Stimulated activated CD4-positive, alpha-beta T cell treated with anti-CD3 and anti-CD28 coated beads, Interleukin-12 subunit alpha, Interleukin-12 subunit beta, amount 100 ng/mL, for 4 hours (primary cell): Measurements from ENCODE around the gene ISOC2.
A peak's percentile ranks its signal among the peaks of the same experiment; 100 is the strongest.
"Not testable (repeated sequence)": the region's sequence is repeated elsewhere in the genome, so short reads cannot be mapped to it uniquely, and the experiment has no call there.

ENCODE experiments used
- DNase-seq: peaks from one replicate; pipeline ENCODE4 v3.0.0-alpha.2; 2020

ISOC2 gene

DNA sequence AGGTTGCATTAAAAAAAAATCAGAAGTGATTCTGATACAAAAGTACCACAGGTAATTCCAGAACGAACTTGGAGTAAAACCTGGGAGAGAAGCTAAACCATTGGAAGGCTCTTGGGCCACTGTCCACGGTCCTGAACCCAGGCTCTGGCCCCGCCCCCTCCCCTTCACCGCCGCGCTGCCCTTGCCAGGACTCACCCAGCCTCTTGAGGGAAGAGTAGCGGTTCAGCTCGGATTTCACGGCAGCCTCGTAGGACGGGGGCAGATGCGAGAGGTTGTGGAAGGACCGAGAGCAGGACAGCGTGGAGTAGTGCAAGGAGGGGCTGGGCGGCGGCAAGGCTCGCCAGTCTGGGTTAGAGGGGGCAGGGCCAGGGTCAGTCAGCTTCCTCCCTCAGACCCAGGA, 24.0 kb downstream of the ISOC2 start:
- DNase-seq = no peak

DNA sequence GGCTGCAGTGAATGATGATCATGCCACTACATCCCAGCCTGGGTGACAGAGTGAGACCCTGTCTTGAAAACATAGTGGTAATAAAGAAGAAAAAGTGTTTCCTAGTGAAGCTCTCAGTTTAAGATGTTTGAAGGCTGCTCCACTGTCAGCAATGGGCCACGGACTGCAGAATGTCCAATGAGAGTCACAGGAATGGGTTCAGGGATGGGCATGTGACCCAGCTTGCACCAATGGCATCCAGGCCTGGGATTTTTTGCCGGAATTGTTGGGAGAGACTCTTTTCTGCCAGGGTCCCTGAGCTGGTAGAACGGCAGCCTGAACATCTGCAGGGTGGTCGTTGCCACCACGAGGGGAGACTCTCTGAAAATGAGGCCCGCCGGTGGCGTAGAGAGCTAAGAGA, 24.6 kb downstream of the ISOC2 start:
- DNase-seq = no peak

DNA sequence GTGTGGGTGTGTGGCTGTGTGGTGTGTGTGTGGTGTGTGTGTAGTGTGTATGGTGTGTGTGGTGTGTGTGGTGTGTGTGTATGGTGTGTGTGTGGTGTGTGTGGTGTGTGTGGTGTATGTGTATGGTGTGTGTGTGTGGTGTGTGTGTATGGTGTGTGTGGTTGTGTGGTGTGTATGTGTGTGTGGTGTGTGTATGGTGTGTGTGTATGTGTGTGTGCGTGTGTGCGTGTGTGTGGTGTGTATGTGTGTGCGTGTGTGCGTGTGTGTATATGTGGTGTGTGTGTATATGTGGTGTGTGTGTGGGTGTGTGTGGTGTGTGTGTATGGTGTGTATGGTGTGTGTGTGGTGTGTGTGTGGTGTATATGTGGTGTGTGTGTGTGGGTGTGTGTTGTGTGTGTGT, 26.4 kb downstream of the ISOC2 start:
- DNase-seq = no peak

DNA sequence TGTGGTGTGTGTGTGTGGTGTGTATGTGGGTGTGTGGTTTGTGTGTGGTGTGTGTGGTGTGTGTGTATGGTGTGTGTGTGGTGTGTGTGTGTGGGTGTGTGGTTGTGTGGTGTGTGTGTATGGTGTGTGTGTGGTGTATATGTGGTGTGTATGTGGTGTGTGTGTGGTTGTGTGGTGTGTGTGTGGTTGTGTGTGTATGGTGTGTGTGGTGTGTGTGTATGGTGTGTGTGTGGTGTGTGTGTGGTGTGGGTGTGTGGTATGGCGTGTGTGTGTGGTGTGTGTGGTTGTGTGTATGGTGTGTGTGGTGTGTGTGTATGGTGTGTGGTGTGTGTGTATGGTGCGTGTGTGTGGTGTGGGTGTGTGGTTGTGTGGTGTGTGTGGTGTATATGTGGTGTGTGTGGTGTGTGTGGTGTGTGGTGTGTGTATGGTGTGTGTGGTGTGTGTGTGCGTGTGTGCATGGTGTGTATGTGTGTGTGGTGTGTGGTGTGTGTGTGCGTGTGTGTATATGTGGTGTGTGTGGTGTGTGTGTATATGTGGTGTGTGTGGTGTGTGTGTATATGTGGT, 27.0 kb downstream of the ISOC2 start:
- no peak for DNase-seq

DNA sequence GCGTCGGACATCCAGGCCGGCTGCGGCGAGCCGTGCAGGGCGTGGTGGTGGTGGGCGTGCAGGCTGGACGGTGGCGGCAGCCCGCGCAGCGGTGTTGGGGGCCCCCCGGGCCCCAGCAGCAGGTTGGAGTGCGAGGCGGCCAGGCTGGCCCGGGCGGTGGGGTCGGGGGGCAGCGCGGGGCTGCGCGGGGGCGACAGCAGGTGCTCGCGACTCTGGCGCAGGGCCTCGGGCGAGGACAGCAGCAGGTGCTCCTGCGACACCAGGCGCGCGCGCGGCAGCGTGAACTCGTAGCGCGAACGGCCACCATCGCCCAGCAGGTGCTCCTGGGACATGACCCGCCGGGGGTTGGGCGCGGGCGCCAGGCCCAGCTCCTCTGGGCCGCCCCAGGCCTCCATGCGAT, 28.1 kb downstream of the ISOC2 start:
- no peak for DNase-seq

DNA sequence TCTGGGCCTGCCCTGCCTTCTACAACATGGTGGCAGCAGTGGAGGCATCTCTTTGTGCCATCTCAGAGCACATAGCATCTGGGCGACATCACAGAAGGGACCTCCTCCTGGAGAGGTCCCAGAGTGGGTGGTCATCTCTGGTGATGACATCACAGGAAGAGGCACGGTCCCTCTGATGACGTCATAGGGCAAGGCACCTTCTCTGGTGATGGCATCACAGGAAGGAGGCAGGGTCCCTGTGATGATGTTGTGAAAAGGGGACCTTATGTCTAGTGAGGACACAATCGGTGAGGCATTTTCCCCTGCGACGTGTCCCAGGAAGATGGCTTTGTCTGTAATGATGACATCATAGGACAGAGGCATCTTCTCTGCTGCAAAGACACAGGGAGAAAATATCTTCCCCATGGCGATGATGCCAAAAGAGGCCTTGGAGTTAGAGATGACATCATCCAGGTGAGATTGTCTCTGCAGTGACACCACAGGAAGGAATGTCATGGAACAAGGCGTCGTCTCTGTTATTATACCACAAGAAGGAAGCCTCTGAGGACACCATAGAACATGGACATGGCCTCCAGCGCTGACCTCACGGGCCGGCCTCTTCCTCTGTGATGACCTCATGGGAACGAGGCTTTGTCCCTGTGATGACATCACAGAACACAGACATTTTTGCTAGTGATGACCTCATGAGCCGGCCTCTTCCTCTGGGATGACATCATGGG, 29.0 kb downstream of the ISOC2 start:
- no peak for DNase-seq

DNA sequence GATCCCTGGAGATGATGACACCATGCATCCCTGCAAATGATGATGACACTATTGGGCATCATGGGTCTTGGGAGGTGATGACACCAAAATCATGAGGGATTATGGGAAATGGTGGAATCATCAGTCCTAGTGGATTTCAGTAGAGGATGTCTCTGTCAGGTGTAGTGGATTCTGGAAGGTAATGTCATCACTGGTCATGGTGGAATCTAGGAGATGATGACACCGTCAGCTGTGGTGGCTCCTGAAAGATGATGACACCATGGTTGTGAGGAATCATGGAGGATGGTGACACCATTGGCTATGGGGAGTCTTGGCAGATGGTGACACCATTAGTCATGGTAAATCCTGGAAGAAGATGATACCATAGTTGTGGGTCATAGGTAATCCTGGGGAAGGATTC, 30.3 kb downstream of the ISOC2 start:
- DNase-seq = no peak

DNA sequence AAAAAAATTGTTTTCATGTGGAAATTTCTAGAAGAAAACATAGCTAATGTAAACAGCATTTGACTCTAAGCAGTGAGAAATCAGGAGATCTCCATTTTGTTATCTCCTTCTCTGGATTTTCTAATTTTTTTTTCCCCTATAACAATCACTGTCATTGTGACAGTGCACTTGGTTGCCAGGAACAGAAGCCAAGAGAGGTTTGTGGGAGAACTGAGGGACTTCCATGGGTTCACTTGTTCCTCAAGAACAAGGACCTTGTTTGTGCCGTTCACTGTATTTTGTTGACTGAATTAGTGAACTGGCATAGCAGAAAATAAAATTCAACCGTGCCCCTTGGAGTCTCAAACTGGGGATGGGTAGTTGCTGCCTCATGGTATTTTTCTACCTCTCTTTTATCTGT, 35.4 kb downstream of the ISOC2 start:
- DNase-seq = no peak

DNA sequence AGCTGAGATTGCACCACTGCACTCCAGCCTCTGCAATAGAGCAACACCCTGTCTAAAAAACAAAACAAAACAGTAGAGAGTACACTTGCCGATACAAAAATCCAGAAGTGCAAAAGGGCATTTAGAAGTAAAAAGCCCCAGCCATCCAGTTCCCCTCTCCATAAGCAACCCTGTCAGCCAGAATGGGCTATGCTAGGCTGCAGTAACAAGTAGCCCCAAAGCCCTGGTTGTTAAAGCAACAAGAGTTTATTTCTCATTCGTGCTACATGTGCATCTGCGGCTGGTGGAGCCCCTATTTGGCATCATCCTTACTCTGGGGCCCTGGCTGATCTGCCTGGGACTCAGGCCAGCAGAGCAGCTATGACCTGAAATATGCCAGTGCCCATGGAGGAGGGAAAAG, 36.9 kb downstream of the ISOC2 start:
- no peak for DNase-seq

DNA sequence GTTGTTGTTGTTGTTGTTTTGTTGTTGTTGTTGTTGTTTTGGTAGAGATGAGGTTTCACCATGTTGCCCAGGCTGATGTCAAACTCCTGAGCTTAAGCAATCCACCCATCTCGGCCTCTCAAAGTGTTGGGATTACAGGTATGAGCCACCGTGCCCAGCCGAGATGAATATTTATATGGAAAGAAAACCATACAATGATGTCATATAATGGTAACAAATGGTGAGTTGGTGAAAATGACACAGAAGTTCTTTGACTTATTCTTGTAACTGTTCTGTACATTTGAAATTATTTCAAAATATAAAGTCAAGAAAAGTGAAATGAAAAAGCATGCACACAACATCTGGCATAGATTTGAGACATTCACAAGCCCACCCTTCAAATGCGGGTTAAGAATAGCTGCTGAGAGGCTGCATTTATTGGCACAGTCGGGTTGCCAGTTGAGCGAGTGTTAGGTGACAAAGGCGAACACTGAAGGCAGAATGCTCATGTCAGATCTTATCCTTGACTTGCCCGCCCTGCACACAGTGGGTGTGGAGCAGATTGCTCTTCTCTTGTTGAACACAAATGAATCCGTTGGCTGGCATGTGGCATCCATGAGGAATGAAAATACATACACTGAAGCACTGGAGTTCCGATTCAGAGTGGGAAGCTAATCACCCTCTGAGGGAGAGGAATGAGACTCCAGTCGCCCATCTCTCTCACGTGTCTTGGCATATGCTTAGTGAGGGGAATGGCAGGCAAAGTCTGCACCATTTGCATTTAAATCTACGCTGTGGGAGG, 38.0 kb downstream of the ISOC2 start:
- no peak for DNase-seq

DNA sequence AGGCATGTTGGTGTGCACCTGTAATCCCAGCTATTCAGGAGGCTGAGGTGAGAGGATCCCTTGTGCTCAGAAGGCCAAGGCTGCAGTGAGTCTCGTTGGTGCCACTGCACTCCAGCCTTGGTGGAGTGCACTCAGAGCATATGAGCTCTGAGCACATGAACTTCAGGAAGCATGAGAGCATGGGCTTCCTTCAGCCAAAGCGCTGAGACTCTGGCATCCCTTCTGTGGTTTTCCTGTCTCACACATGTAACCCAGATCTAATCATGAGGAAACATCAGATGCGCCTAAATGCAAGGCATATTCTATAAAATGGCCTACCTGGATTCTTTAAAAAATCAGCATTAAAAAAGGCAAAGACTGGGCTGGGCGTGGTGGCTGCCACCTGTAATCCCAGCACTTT, 40.2 kb downstream of the ISOC2 start:
- not testable (repeated sequence) for DNase-seq

DNA sequence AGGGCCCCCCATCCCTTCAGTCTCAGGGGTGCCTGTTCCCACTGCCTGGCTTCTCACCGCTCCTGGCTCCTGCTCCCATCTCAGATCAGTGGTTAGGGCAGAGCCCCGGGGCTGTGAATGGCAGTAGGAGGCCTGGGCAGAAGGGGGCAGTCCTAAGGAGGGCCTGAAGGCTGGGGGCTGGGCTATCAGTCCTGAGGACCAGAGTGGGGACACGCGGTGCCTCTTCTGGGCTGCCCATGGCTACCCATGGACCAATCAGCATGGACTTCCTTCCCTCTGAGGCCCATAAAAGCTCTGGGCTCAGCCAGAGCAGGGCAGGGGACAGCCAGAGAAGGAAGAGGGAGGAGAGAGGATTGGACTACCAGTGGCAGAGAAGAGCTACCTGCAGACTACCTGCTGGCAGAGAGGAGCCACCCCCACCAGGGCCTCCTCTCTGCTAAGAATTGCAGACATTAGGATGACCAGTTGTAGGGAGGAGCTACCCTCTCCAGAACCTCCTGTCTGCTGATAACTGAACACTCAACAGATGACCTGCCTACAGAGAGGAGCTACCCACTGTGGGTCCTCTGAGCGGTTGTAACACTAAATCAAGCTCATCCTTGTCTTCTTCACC, 41.7 kb downstream of the ISOC2 start:
- DNase-seq = no peak

DNA sequence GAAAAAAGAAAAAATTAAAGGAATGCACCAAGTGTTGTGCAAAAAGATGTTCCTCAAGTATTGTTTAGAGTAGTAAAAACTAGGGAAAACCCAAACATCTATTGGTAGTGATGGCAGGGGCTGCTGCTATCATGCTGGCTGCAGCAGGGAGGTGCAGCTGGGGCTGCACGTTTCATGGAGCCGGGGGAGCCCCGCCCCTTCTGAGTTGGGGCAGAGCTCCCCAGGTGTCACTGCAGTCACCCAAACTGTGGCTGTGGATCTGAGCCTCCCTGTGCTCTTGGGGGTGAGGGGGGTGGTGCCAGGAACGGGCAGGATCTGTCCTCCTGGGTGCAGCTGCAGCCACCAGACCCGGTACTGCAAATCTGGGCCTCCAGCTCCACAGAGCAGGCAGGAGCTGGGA, 42.3 kb downstream of the ISOC2 start:
- no peak for DNase-seq

DNA sequence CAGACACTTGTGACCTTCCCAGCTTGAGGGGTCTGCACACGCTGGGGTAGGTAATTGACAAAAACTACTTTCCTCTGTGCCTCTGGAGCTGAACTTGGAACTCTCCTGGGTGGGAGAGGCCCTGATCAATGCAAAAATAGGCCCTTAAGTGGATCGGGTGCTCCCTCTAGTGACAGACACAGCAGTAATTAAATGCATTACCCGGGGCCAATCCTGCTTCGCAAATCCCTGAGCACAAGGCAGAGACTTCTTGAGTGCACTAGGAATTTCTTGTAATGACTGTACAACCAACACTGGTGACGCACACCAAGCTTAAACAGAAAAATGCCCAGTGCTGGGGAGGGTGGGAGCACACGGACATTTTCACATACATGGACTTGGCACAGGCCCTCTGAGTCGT, 43.3 kb downstream of the ISOC2 start:
- peak; percentile 22 for DNase-seq

DNA sequence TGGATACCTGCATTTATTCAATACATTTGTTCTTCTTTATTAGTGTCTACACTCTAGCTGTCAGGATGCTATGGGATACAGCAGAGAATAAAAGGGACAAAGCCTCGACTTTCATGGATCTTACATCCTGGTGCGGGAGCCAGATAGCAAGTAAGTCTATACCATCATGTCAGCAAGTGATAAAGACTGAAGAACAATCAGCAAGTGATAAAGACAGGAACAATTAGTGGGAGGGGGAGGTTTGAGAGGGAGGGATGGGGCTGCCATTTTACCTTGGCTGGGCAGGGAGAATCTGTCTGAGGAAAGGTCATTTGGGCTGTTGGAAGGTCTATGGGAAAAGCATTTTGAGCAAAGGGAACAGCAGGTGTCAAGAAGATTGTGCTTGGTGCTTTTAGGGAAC, 51.3 kb downstream of the ISOC2 start:
- DNase-seq = no peak

DNA sequence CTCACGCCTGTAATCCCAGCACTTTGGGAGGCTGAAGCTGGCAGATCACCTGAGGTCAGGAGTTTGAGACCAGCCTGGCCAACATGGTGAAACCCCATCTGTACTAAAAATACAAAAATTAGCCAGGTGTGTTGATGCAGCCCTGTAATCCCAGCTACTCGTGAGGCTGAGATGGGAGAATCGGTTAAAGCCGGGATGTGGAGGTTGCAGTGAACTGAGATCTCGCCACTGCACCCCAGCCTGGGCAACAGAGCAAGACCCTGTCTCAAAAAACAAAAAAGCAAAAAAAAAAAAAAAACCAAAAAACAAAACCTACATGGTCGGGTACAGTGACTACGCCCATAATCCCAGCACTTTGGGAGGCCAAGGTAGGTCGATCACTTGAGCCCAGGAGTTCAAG, 52.3 kb downstream of the ISOC2 start:
- not testable (repeated sequence) for DNase-seq

DNA sequence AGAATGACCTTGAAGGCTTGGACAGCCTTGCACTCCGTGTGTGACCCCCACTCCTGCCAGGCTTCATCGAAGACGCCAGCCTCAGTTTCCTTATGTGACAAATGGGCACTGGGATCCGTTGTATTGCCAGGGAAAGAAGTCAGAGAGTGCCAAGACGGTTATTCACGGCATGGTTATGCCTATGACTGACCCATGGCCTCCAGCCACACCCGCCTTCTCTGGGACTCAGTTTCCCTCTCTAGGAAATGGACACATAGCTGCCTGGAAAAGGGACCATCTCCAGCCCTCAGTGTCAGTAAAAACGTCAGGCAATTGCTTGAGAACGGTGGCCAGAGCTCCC, 52.9 kb downstream of the ISOC2 start:
- no peak for DNase-seq

DNA sequence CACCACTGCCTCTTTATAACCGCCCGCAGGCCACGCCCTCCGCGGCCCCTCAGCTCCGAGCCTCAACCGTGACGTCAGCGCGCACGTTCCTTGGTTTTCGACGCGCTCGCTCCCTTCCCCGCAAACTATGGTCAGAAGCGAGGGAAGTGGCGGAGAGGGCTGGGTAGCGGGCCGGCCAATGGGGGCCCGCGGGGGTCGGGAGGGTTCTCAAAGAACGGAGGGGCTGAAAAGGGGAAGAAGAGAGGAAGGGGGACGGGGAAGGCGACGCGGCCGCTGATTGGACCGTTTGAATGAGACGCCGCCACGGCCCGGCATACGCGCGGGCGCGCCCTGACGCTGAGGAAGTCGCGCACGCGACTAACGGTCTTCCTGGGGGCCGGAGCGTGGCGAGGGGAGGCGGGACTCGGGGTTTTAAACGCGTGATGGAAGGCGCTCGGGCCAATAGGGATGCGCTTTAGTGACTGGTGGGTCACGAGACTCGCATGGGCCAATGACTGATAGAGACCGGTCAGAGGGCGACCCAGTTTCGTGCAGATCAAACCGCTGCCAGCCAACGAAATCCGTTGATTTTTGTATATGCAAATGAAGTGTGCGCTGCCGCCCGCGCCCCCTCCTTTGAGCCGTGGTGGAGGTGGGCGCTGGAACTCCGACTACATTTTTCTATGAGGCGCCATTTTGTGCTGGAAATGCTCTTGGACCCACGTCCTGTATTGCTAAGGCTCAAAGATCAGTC, 53.5 kb downstream of the ISOC2 start:
- peak; percentile 96 for DNase-seq

DNA sequence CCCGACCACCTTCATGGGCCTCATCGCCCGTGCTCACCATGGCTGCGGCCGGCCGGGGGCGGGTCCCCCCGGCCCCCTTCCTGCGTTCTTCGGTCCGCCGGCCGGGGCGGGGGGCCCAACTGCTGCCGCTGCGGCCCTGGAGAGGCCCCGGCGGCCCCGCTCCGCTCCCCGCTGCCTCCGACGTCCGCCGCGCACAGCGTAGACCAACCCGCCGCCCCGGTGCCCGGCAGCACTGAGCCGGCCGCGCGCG, 54.0 kb downstream of the ISOC2 start, which contains the start of gene UBE2S:
Gene UBE2S (minus strand): TSS at position 239 of the 250 bp plus-strand sequence. CDS start 199 bp downstream, at position 40.
- DNase-seq = not testable (repeated sequence)

DNA sequence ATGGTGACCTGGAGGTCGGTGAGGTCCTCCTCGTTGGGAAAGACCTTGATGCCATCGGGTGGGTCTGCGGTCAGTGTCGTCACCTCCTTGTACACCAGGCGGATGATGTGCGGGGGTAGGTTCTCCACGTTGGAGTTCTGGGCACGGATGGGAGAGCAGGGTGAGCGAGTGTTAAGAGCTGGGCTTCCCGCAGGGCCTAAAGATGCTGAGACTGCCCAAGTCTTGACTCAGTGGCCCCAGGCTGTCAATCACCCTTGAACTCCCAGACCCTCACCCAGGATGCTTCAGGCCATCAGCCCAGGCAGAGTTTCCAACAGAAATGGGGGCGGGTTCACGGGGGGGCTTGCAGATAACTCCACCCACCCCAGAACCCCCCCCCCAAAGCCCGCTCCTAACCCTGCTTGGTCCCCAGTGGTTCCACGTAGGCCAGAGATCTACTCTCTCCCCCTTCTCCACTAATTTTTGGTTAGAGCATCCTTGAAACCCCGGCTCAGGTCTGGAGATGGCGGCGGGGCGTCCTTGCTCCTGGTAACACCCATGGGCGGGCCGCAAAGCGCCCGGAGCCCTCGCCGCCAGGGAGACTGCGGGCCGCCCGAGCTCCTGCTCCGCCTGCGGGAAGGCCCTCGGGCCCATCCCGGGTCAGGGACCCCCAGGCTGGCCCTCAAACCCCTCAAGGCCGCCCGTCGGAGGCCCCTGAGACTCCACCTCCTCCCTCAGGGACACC, 54.5 kb downstream of the ISOC2 start:
- DNase-seq = peak; percentile 38

DNA sequence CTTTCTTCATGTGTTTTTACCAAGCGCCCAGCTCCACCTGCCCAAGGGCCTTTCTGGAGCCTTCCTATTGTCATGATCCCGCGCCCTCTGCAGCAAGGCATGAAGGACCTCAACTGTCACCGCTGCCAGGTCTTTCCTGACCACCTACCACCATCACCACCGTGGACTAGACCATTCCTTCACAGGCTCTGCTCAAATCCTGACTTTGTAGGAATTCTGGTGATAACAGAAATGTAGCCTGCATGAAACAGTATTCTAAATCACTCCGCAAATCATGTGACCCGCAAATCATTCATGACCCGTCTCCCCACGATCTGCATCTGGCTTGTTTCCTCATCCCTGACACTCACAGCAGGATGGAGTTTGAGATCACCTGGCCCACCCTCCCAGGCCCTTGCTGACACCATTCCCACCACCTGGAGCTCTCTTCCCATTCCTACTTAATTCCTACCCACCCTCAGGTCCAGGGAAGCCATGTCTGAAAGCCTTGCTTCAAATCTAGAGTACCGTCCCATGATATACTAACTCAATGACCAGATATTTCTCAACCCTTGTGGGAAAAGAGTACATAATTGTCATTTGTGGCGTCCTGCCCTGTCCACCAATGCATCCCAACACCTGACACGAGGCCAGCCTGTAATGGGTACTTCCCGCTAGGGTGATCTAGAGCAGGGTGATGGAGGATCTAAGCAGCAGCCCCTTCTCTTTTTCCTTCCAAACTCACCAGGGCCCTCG, 55.2 kb downstream of the ISOC2 start:
- DNase-seq = no peak

DNA sequence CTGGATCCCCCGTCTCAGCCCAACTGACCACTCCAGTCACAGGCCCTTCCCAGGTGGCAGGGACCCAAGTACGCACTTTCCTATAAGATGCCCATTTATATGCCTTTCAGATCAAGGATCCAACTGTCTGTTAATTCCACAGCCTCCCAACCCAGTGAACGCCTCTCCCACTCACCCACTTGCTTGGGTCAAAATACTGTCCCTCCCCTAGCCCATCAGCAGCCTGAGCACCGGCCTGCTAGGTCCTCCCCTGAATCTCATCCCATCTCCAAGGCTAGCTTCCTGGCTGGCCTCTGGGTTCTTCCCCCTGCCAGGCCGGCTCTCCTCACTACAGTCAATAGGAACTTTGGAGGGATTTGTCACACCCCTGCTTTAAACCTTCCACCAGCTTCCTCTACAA, 55.8 kb downstream of the ISOC2 start:
- DNase-seq = no peak
